Lower leg skin (tissue), 3 donors: ENCODE results near the gene DIP2B.

Experiments
- POLR2A ChIP-seq, 2 donors: fragments of 450-650 bp; IDR thresholded peaks; one replicate each; pipeline ENCODE4 v1.6.1; 2016 to 2017; ENCODE audit warnings: antibody characterized with exemption in 2 of 2, mild to moderate bottlenecking in 1 of 2, moderate library complexity in 1 of 2
- TF ChIP-seq, protein P1 (sequence below), 3 donors: fragments of 450-650 bp; IDR thresholded peaks; one replicate each; pipeline ENCODE4 v1.5.1; 2016; ENCODE audit warnings: antibody characterized with exemption in 3 of 3, mild to moderate bottlenecking in 3 of 3, moderate library complexity in 2 of 3

DNA sequence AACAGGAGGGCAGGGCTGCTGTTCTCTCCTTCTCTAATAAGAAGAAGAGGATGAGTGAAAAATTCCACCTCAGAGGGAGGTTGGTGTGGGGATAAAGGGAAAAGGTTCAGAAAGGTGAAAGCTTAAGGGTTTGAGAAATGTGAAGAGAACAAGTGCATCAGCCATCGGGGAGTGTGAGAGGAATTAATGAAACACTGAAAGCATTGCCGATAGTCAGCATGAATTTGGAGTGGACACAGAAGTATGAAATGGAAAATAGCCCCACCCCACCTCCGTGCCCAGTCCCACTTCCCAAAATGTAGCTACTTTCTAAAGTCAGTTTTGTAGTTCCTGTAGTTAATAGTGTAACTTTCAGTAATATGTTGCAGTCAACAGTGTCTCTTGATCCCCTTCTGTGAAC lies 33.4 kb downstream of the DIP2B start:
- no peak for TF ChIP-seq POLR2A (IDR thresholded peaks at IDR 0.05)
- TF ChIP-seq, protein P1, sequence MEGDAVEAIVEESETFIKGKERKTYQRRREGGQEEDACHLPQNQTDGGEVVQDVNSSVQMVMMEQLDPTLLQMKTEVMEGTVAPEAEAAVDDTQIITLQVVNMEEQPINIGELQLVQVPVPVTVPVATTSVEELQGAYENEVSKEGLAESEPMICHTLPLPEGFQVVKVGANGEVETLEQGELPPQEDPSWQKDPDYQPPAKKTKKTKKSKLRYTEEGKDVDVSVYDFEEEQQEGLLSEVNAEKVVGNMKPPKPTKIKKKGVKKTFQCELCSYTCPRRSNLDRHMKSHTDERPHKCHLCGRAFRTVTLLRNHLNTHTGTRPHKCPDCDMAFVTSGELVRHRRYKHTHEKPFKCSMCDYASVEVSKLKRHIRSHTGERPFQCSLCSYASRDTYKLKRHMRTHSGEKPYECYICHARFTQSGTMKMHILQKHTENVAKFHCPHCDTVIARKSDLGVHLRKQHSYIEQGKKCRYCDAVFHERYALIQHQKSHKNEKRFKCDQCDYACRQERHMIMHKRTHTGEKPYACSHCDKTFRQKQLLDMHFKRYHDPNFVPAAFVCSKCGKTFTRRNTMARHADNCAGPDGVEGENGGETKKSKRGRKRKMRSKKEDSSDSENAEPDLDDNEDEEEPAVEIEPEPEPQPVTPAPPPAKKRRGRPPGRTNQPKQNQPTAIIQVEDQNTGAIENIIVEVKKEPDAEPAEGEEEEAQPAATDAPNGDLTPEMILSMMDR (IDR thresholded peaks at IDR 0.05) = no peak
